ENCODE data around the gene CARMIL1.
"Not testable (repeated sequence)": the region's sequence is repeated elsewhere in the genome, so short reads cannot be mapped to it uniquely, and the experiment has no call there.

The CARMIL1 gene

GRCh38 chr6:25292384-25292783 lies 13.2 kb downstream of the CARMIL1 start:
- no peak for TF ChIP-seq CTCF (IDR thresholded peaks at IDR 0.05; ENCODE audit: low read depth, low read length)
- DNase-seq (ENCODE audit: low read depth, low spot score) = no peak
- in situ Hi-C loops (cut with HindIII; ENCODE audit: low sequenced_read_pairs) = no loop called here

GRCh38 chr6:25295651-25296050 lies 16.5 kb downstream of the CARMIL1 start:
- no peak overlapping the region for H3K4me3 ChIP-seq (ENCODE audit: low read depth, low read length)
- DNase-seq (ENCODE audit: low read depth, low spot score) = no peak
- no peak for TF ChIP-seq CTCF (IDR thresholded peaks at IDR 0.05; ENCODE audit: low read depth, low read length)
- in situ Hi-C loops (cut with HindIII; ENCODE audit: low sequenced_read_pairs) = no loop called here

More at GRCh38 chr6:25292384-25292783, 13.2 kb downstream of the CARMIL1 start:
- no peak overlapping the region for H3K4me3 ChIP-seq (ENCODE audit: low read depth, low read length)

- in situ Hi-C loops (cut with HindIII; ENCODE audit: low sequenced_read_pairs) = no loop called here
- H3K4me3 ChIP-seq (ENCODE audit: low read depth, low read length) = no peak overlapping the region
- TF ChIP-seq CTCF (IDR thresholded peaks at IDR 0.05; ENCODE audit: low read depth, low read length) = no peak
Observed at GRCh38 chr6:25296217-25296905, 17.2 kb downstream of the CARMIL1 start.

GRCh38 chr6:25297039-25297441 lies 17.9 kb downstream of the CARMIL1 start:
- TF ChIP-seq CTCF (IDR thresholded peaks at IDR 0.05; ENCODE audit: low read depth, low read length) = no peak
- H3K4me3 ChIP-seq (ENCODE audit: low read depth, low read length) = no peak overlapping the region
- in situ Hi-C loops (cut with HindIII; ENCODE audit: low sequenced_read_pairs) = no loop called here
- DNase-seq (ENCODE audit: low read depth, low spot score) = no peak

More at GRCh38 chr6:25296217-25296905, 17.2 kb downstream of the CARMIL1 start:
- no peak for DNase-seq (ENCODE audit: low read depth, low spot score)

GRCh38 chr6:25297823-25298522 lies 18.8 kb downstream of the CARMIL1 start:
- no peak for DNase-seq (ENCODE audit: low read depth, low spot score)
- no peak overlapping the region for H3K4me3 ChIP-seq (ENCODE audit: low read depth, low read length)
- in situ Hi-C loops (cut with HindIII; ENCODE audit: low sequenced_read_pairs) = no loop called here
- no peak for TF ChIP-seq CTCF (IDR thresholded peaks at IDR 0.05; ENCODE audit: low read depth, low read length)

- DNase-seq (ENCODE audit: low read depth, low spot score); in situ Hi-C loops (cut with HindIII; ENCODE audit: low sequenced_read_pairs); H3K4me3 ChIP-seq (ENCODE audit: low read depth, low read length): not testable (repeated sequence)
Observed at GRCh38 chr6:25298523-25298865, 19.3 kb downstream of the CARMIL1 start.

GRCh38 chr6:25301362-25301761 lies 22.2 kb downstream of the CARMIL1 start:
- H3K4me3 ChIP-seq (ENCODE audit: low read depth, low read length) = no peak overlapping the region
- TF ChIP-seq CTCF (IDR thresholded peaks at IDR 0.05; ENCODE audit: low read depth, low read length) = no peak
- no peak for DNase-seq (ENCODE audit: low read depth, low spot score)
- in situ Hi-C loops (cut with HindIII; ENCODE audit: low sequenced_read_pairs) = no loop called here

Data from astrocyte of the spinal cord (primary cell).